HT1080 (cell line): ENCODE data around the gene TXNL4A. TPM values are rescaled to one million over a fixed set of nuclear protein-coding genes. Genes with fewer than 3 reads are reported as not detected.
"Not testable (repeated sequence)": the region's sequence is repeated elsewhere in the genome, so short reads cannot be mapped to it uniquely, and the experiment has no call there.

Experiments
- DNase-seq: peaks from one replicate; pipeline ENCODE4 v3.0.0-alpha.2; 2015; ENCODE audit warnings: low read depth
- total RNA-seq: library from RNA; depleted of rRNA; stranded (reverse); fragments of >200 nt; shearing (Covaris generic); gene quantifications from 2 replicates; pipeline ENCODE4 v1.2.3, GENCODE V29; 2014

Gene TXNL4A
- total RNA-seq, 1 experiment from 2014 or later: 163 TPM

- DNase-seq: no peak
Observed at GRCh38 chr18:80000877-80001276, 12.5 kb upstream of the TXNL4A start.

- not testable (repeated sequence) for DNase-seq
Observed at GRCh38 chr18:79999701-80000100, 11.3 kb upstream of the TXNL4A start.

- no peak for DNase-seq
Observed at GRCh38 chr18:79991494-79991893, 3.1 kb upstream of the TXNL4A start.

- DNase-seq: no peak
Observed at GRCh38 chr18:79989195-79989497, 783 bp upstream of the TXNL4A start.

- DNase-seq: peak; percentile 51
Observed at GRCh38 chr18:79988071-79988450, 302 bp downstream of the TXNL4A start.

- no peak for DNase-seq
Observed at GRCh38 chr18:79987566-79987965, 797 bp downstream of the TXNL4A start.

GRCh38 chr18:79986726-79987125 is 1.6 kb downstream of the TXNL4A start:
- no peak for DNase-seq

GRCh38 chr18:79985172-79985571 is 3.2 kb downstream of the TXNL4A start:
- DNase-seq: no peak

- no peak for DNase-seq
Observed at GRCh38 chr18:79983793-79984192, 4.6 kb downstream of the TXNL4A start.

- no peak for DNase-seq
Observed at GRCh38 chr18:79983253-79983652, 5.1 kb downstream of the TXNL4A start.

GRCh38 chr18:79982736-79983135 is 5.6 kb downstream of the TXNL4A start:
- peak; percentile 22 for DNase-seq

GRCh38 chr18:79980585-79980984 is 7.8 kb downstream of the TXNL4A start:
- no peak for DNase-seq

GRCh38 chr18:79979843-79980242 is 8.5 kb downstream of the TXNL4A start:
- no peak for DNase-seq

- no peak for DNase-seq
Observed at GRCh38 chr18:79975985-79976680, 12.2 kb downstream of the TXNL4A start.

- no peak for DNase-seq
Observed at GRCh38 chr18:79975043-79975442, 13.3 kb downstream of the TXNL4A start.

- DNase-seq: no peak
Observed at GRCh38 chr18:79974025-79974654, 14.2 kb downstream of the TXNL4A start.

- DNase-seq: no peak
Observed at GRCh38 chr18:79973517-79973916, 14.8 kb downstream of the TXNL4A start.

GRCh38 chr18:79972720-79973119 is 15.6 kb downstream of the TXNL4A start:
- no peak for DNase-seq

- DNase-seq: no peak
Observed at GRCh38 chr18:79971986-79972385, 16.4 kb downstream of the TXNL4A start.

- no peak for DNase-seq
Observed at GRCh38 chr18:79971211-79971952, 17.0 kb downstream of the TXNL4A start.

- no peak for DNase-seq
Observed at GRCh38 chr18:79970419-79971133, 17.8 kb downstream of the TXNL4A start.
